ENCODE results near the gene CHAD. TPM values are rescaled to one million over a fixed set of nuclear protein-coding genes. Genes with fewer than 3 reads are reported as not detected.

Gene CHAD
- total and polyA plus RNA-seq, 2 of the 13 experiments (the other 11 are each of a cell fraction or from before 2014, with no cell fraction given) = 1.4 TPM; not detected in 1

- peaks cover 56% of the 10 kb centered on the region for H3K4me1 ChIP-seq (ENCODE audit: insufficient read depth, low read length)
Measured at GRCh38 chr17:50443505-50443974, 25.1 kb downstream of the CHAD start.

More at GRCh38 chr17:50443505-50443974, 25.1 kb downstream of the CHAD start:
- H3K79me2 ChIP-seq (ENCODE audit: insufficient read depth, low read length) = peaks cover 10% of the 10 kb centered on the region
- POLR2A ChIA-PET = interaction anchor here (1.1 to 1.2 kb wide), 2 partner anchors 14 to 15 kb away, joined by 3 read pairs; no protein-coding TSS in a partner anchor
- CTCF ChIA-PET (ENCODE audit: low intra/inter-chr PET ratio, low total read pairs) = no interaction called here
- TSS peak; percentile 28 for BruUV-seq (replicated peaks)
- no peak overlapping the region for H3K9ac ChIP-seq (ENCODE audit: insufficient read depth, low read depth, low read length)
- no peaks in the 10 kb centered on the region for H3K9me3 ChIP-seq (ENCODE audit: low read length)
- TF ChIP-seq ZNF652 (CRISPR knock-in tag; IDR thresholded peaks at IDR 0.05; ENCODE audit: borderline replicate concordance, low read depth) (peak; percentile 46; the same call in 1 of the 2 replicates), ZFP36L1 (CRISPR knock-in tag; IDR thresholded peaks at IDR 0.05) (0 out of 2 replicates have a peak, but pooled peaks have one; percentile 52), KDM4B (CRISPR knock-in tag; IDR thresholded peaks at IDR 0.05) (no peak), PATZ1 (CRISPR knock-in tag; IDR thresholded peaks at IDR 0.05) (0 out of 2 replicates have a peak, but pooled peaks have one; percentile 19)
- peaks cover 3 to 6% of the 10 kb centered on the region in 2 experiments; a peak in 2 of 5 replicates for H3K36me3 ChIP-seq (replicated peaks in 1 of 2; ENCODE audit: control insufficient read depth in 1 of 2, insufficient read depth in 2 of 2, low read length in 2 of 2)
- no peaks in the 10 kb centered on the region for H3K27me3 ChIP-seq (ENCODE audit: control insufficient read depth in 1 of 2, insufficient read depth in 2 of 2, low read length in 2 of 2)
- no peak overlapping the region for H3K4me3 ChIP-seq (replicated peaks in 1 of 3; ENCODE audit: insufficient read depth in 1 of 3, low read depth in 2 of 3, low read length in 3 of 3)
- FAIRE-seq (no peak), ATAC-seq (no peak), DNase-seq (ENCODE audit: low spot score) (no peak)
- H3K4me2 ChIP-seq (ENCODE audit: low read depth, low read length) = no peak overlapping the region
- 87% methylated on average over 3 of the region's 3 CpGs for WGBS (ENCODE audit: low lambda C conversion rate)
- intact Hi-C loops (cut with micrococcal nuclease; ENCODE audit: unreplicated experiment) (no loop called here), in situ Hi-C loops (cut with HindIII; ENCODE audit: extremely low pct_ligation_motif_present, low pct_unique_long_range_greater_than_20kb) (no loop called here)
- H2AFZ ChIP-seq (ENCODE audit: low read length) = no peak overlapping the region
- no peaks in the 10 kb centered on the region for H4K20me1 ChIP-seq (ENCODE audit: insufficient read depth, low read length)
- H3K27ac ChIP-seq (ENCODE audit: extremely low read length, insufficient read depth, low read length) = no peak overlapping the region
